Lower leg skin (tissue), 4 donors: ENCODE data around the gene BTNL8. TPM values are rescaled to one million over a fixed set of nuclear protein-coding genes. Genes with fewer than 3 reads are reported as not detected.

ENCODE experiments used
- DNase-seq, 2 donors: peaks; one replicate each; pipeline ENCODE4 v3.0.0-alpha.2; 2019; ENCODE audit warnings: low spot score in 2 of 2
- H3K4me3 ChIP-seq: fragments of 200-600 bp; sonication (generic); 2 replicates; pipeline ENCODE4 v1.5.1; 2017; ENCODE audit warnings: mild to moderate bottlenecking, low read depth; ENCODE audit not compliant: poor library complexity, severe bottlenecking
- CTCF ChIP-seq, 3 donors: fragments of 450-650 bp; IDR thresholded peaks; one replicate each; pipeline ENCODE4 v1.5.1; 2016; ENCODE audit warnings: antibody characterized with exemption in 3 of 3, mild to moderate bottlenecking in 3 of 3, moderate library complexity in 2 of 3
- POLR2A ChIP-seq, 2 donors: fragments of 450-650 bp; IDR thresholded peaks; one replicate each; pipeline ENCODE4 v1.6.1; 2016 to 2017; ENCODE audit warnings: antibody characterized with exemption in 2 of 2, mild to moderate bottlenecking in 1 of 2, moderate library complexity in 1 of 2
- WGBS, 2 donors: methylation state at CpG; one replicate each; pipeline ENCODE4 v1.1.5; 2018; 5-methylcytosine and 5-hydroxymethylcytosine counted together
- intact Hi-C: fragments of 100-400 bp; cut with DNase I; formaldehyde crosslinking; loops from one replicate; pipeline ENCODE4 v1.15.0; 2023; ENCODE audit warnings: low total_unique reads
- total RNA-seq, 4 donors: library from RNA; depleted of rRNA; stranded (reverse); fragments of >200 nt; gene quantifications; one replicate each; pipeline ENCODE4 v1.1.0, GENCODE V29; 2016

Gene BTNL8
- total RNA-seq, 4 donors from 2014 or later, result 0.26 to 0.44 TPM; not detected in 2

DNA sequence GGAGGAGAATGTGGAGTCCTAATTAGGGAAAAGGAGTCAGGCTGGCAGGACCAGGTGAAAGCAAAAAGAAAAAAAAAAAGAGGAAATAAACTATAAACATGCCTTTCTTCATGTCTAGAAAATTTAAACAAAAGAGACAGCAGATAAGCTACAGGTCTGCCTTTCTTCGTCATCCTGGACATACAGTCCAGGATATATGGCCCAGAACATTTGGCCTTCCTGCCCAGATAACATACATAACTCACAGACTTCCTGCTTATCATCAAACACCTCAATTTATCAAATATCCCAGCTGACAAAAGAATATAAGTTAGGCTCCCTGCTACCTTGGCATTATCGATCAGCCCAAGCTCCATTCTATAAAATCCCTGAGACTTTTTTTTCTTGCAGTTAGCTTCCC lies 11.2 kb downstream of the BTNL8 start:
- intact Hi-C loops, result no loop called here
- 62 to 66% methylated on average over 2 of the region's 2 CpGs for WGBS, 2 donors
- no peak for TF ChIP-seq POLR2A (IDR thresholded peaks at IDR 0.05)
- TF ChIP-seq CTCF (IDR thresholded peaks at IDR 0.05), result no peak
- H3K4me3 ChIP-seq, result no peak overlapping the region
- DNase-seq, result no peak

GRCh38 chr5:180910735-180911134 lies 11.8 kb downstream of the BTNL8 start:
- DNase-seq, result no peak
- TF ChIP-seq CTCF (IDR thresholded peaks at IDR 0.05) (no peak), POLR2A (IDR thresholded peaks at IDR 0.05) (no peak)
- no peak overlapping the region for H3K4me3 ChIP-seq
- WGBS, 2 donors, result 82 to 88% methylated on average over 5 of the region's 5 CpGs
- intact Hi-C loops, result no loop called here

GRCh38 chr5:180914646-180915045 lies 15.7 kb downstream of the BTNL8 start:
- intact Hi-C loops, result no loop called here
- no peak overlapping the region for H3K4me3 ChIP-seq
- DNase-seq, result no peak
- TF ChIP-seq CTCF (IDR thresholded peaks at IDR 0.05), result no peak
- TF ChIP-seq POLR2A (IDR thresholded peaks at IDR 0.05), result no peak
- 88 to 92% methylated on average over 2 of the region's 2 CpGs for WGBS, 2 donors

GRCh38 chr5:180915924-180916323 lies 17.0 kb downstream of the BTNL8 start:
- WGBS, 2 donors, result 46 to 53% methylated on average over 3 of the region's 3 CpGs

GRCh38 chr5:180918380-180918779 lies 19.4 kb downstream of the BTNL8 start:
- TF ChIP-seq POLR2A (IDR thresholded peaks at IDR 0.05) (no peak), CTCF (IDR thresholded peaks at IDR 0.05) (no peak)
- intact Hi-C loops, result no loop called here
- no peak overlapping the region for H3K4me3 ChIP-seq
- WGBS, 2 donors, result 68 to 76% methylated on average over 1 of the region's 1 CpG
- no peak for DNase-seq

More at GRCh38 chr5:180915924-180916323, 17.0 kb downstream of the BTNL8 start:
- TF ChIP-seq CTCF (IDR thresholded peaks at IDR 0.05), result no peak
- no peak for TF ChIP-seq POLR2A (IDR thresholded peaks at IDR 0.05)
- intact Hi-C loops, result no loop called here
- H3K4me3 ChIP-seq, result no peak overlapping the region
- no peak for DNase-seq

GRCh38 chr5:180920710-180921109 lies 21.8 kb downstream of the BTNL8 start:
- DNase-seq, result no peak
- no peak for TF ChIP-seq CTCF (IDR thresholded peaks at IDR 0.05)
- no peak for TF ChIP-seq POLR2A (IDR thresholded peaks at IDR 0.05)
- no peak overlapping the region for H3K4me3 ChIP-seq
- intact Hi-C loops, result no loop called here
